Uterus (tissue), 4 donors: ENCODE measurements around the gene KCNAB2. TPM values are rescaled to one million over a fixed set of nuclear protein-coding genes. Genes with fewer than 3 reads are reported as not detected.
"Not testable (repeated sequence)": the region's sequence is repeated elsewhere in the genome, so short reads cannot be mapped to it uniquely, and the experiment has no call there.

ENCODE experiments used
- DNase-seq, 2 donors: peaks; one replicate each; pipeline ENCODE4 v3.0.0-alpha.2; 2019 to 2020
- H3K27ac ChIP-seq, 2 donors: fragments of 200-600 bp; sonication (generic); 1 replicate in 1 of 2; 2 replicates in 1 of 2; pipeline ENCODE4 v1.5.1; 2016 to 2018
- H3K27me3 ChIP-seq, 2 donors: fragments of 200-600 bp; sonication (generic); one replicate each; pipeline ENCODE4 v1.5.1; 2018 to 2019; ENCODE audit warnings: control low read depth in 1 of 2
- H3K36me3 ChIP-seq, 2 donors: fragments of 200-600 bp; sonication (generic); one replicate each; pipeline ENCODE4 v1.5.1; 2019; ENCODE audit warnings: control low read depth in 1 of 2
- H3K4me1 ChIP-seq, 2 donors: fragments of 200-600 bp; sonication (generic); one replicate each; pipeline ENCODE4 v1.5.1; 2018 to 2019; ENCODE audit warnings: control low read depth in 1 of 2
- H3K4me3 ChIP-seq, 2 donors: fragments of 200-600 bp; sonication (generic); 1 replicate in 1 of 2; 2 replicates in 1 of 2; pipeline ENCODE4 v1.5.1; 2018 to 2019; ENCODE audit warnings: mild to moderate bottlenecking in 1 of 2
- H3K9me3 ChIP-seq, 2 donors: fragments of 200-600 bp; sonication (generic); one replicate each; pipeline ENCODE4 v1.5.1; 2019; ENCODE audit warnings: control low read depth in 1 of 2
- POLR2A ChIP-seq, 2 donors: fragments of 450-650 bp; IDR thresholded peaks; one replicate each; pipeline ENCODE4 v1.6.1; 2016; ENCODE audit warnings: antibody characterized with exemption in 2 of 2, mild to moderate bottlenecking in 1 of 2, moderate library complexity in 1 of 2
- intact Hi-C: fragments of 100-400 bp; cut with DNase I; formaldehyde crosslinking; loops from one replicate; pipeline ENCODE4 v1.15.1; 2023; ENCODE audit warnings: low total_unique reads
- total RNA-seq, 4 donors: library from RNA; depleted of rRNA in 3 of 4; stranded (reverse); fragments of >200 nt in 3 of 4; gene quantifications; one replicate each; pipeline versions ENCODE4 v1.1.0 to v1.2.4, GENCODE V29; 2014 to 2023
- TF ChIP-seq, protein P1 (sequence below), 4 experiments: fragments of 200-600 bp in 2 of 4; fragments of 450-650 bp in 2 of 4; sonication (generic) in 2 of 4; IDR thresholded peaks; one replicate each; pipeline ENCODE4 v1.5.1; 2016 to 2019; ENCODE audit warnings: antibody characterized with exemption in 4 of 4, mild to moderate bottlenecking in 2 of 4, moderate library complexity in 1 of 4
- donor health status: DM: yes; HTN: yes; CAD: no.

KCNAB2 gene
- total RNA-seq, 4 donors from 2014 or later, result 1.5 to 21.2 (median 12.9) TPM

DNA sequence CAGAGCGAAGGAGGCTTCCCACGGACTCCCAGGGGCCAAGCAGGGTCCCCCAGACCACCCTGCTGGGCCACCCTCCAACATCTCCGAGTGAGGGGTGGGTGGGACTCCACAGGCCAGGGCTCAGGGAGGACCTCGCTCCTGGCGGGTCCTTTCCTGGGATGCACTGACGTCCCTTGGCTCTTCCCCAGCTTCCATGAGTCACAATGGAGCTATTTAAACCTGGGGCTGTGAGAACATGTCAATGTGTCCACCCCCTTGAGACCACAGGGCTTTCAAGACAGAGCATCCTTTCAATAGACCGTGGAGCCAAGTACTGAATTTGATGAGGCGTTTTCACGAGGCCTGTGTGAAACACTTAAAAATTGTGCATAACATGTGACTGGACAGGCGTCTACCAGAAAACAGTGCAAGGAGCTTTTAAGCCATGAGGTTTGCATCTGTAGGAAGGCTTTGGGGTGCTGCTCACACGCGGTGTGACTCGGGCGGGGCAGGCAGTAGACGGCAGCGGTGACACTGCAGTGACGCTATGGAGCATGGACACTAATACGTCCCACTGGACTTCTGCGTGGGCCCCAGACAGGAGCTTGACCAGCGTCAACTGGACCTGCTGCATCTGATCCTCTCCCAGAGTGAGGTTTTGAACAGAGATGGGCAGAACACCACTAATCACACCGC lies 29.4 kb upstream of the KCNAB2 start:
- DNase-seq, result no peak
- no peak overlapping the region for H3K27ac ChIP-seq
- intact Hi-C loops, result loop anchor here (10.0 kb wide), 1 partner anchor 1188 kb away; no protein-coding TSS in a partner anchor

DNA sequence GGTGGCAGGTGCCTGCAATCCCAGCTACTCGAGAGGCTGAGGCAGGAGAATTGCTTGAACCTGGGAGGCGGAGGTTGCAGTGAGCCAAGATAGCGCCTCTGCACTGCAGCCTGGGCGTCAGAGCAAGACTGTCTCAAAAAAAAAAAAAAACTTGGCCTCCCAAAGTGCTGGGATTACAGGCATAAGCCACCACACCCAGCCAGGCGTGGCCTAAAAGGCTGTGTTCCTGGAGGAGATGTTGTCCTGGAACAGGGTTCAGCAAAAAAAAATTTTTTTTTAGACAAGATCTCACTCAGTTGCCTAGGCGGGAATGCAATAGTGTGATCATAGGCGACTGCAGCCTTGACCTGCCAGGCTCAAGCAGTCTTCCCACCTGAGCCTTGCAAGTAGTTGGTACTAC lies 28.0 kb upstream of the KCNAB2 start:
- H3K4me3 ChIP-seq, H3K36me3 ChIP-seq, H3K27ac ChIP-seq, H3K9me3 ChIP-seq, DNase-seq, H3K27me3 ChIP-seq, H3K4me1 ChIP-seq: not testable (repeated sequence)
- intact Hi-C loops, result loop anchor here (10.0 kb wide), 1 partner anchor 1187 kb away; no protein-coding TSS in a partner anchor

More for the DNA sequence above, 29.4 kb upstream of the KCNAB2 start:
- Histone ChIP-seq H3K4me1 (no peaks in the 10 kb centered on the region), H3K9me3 (no peaks in the 10 kb centered on the region), H3K4me3 (no peak overlapping the region), H3K27me3 (no peaks in the 10 kb centered on the region), H3K36me3 (no peaks in the 10 kb centered on the region)
- no peak for TF ChIP-seq POLR2A (IDR thresholded peaks at IDR 0.05)
- TF ChIP-seq, protein P1, sequence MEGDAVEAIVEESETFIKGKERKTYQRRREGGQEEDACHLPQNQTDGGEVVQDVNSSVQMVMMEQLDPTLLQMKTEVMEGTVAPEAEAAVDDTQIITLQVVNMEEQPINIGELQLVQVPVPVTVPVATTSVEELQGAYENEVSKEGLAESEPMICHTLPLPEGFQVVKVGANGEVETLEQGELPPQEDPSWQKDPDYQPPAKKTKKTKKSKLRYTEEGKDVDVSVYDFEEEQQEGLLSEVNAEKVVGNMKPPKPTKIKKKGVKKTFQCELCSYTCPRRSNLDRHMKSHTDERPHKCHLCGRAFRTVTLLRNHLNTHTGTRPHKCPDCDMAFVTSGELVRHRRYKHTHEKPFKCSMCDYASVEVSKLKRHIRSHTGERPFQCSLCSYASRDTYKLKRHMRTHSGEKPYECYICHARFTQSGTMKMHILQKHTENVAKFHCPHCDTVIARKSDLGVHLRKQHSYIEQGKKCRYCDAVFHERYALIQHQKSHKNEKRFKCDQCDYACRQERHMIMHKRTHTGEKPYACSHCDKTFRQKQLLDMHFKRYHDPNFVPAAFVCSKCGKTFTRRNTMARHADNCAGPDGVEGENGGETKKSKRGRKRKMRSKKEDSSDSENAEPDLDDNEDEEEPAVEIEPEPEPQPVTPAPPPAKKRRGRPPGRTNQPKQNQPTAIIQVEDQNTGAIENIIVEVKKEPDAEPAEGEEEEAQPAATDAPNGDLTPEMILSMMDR (IDR thresholded peaks at IDR 0.05), result no peak

DNA sequence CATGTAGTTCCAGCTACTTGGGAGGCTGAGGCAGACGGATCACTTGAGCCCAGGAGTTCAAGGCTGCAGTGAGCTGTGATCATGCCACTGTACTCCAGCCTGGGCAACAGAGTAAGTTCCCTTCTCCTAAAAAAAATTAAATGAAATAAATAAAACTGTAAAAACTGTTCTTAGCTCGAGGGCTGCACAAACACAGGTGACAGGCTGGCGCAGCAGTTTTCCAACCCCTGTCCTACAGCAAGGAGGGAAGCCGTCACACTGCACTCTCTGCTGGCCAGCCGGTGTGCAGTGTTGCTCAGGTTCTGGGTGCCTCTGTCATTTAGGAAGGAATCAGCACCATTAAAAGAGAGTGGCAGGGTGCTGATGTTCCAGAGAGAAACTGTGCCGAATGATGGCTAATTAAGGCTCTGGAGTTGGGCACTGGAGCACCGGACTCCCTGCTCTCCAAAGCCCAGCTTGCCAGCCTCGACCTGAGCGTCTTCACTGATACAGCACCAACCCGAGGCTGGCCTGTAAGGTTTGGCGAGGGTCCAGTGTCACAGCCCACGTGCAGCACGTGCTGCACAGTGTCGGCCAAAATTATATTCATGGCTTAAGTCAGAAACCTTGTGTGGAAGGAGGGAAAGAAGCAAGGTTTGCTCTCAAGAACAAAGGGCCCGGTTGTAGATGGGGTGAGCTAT lies 26.4 kb upstream of the KCNAB2 start:
- DNase-seq, result no peak
- H3K27ac ChIP-seq, result no peak overlapping the region
- TF ChIP-seq, protein P1 (IDR thresholded peaks at IDR 0.05), result no peak
- H3K9me3 ChIP-seq, result no peaks in the 10 kb centered on the region
- intact Hi-C loops, result loop anchor here (10.0 kb wide), 1 partner anchor 1185 kb away; no protein-coding TSS in a partner anchor
- H3K36me3 ChIP-seq, result no peaks in the 10 kb centered on the region
- no peak overlapping the region for H3K4me3 ChIP-seq
- no peaks in the 10 kb centered on the region for H3K4me1 ChIP-seq
- no peaks in the 10 kb centered on the region for H3K27me3 ChIP-seq

DNA sequence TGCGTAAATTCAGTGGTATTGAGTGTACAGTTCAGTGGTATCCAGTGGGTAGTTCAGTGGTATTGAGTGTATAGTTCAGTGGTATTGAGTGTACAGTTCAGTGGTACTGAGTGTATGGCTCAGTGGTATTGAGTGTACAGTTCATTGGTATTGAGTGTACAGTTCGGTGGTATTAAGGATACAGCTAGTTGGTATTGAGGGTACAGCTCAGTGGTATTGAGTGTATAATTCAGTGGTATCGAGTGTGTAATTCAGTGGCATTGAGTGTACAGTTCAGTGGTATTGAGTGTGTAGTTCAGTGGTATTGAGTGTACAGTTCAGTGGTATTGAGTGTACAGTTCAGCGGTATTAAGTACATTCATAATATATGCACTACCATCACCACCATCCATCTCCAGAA lies 23.5 kb upstream of the KCNAB2 start:
- no peak for DNase-seq
- TF ChIP-seq POLR2A (IDR thresholded peaks at IDR 0.05), result no peak
- TF ChIP-seq, protein P1 (IDR thresholded peaks at IDR 0.05), result no peak
- no peaks in the 10 kb centered on the region for H3K36me3 ChIP-seq
- no peak overlapping the region for H3K27ac ChIP-seq
- no peaks in the 10 kb centered on the region for H3K27me3 ChIP-seq
- intact Hi-C loops, result no loop called here
- no peaks in the 10 kb centered on the region for H3K9me3 ChIP-seq
- H3K4me3 ChIP-seq, result no peak overlapping the region
- no peaks in the 10 kb centered on the region for H3K4me1 ChIP-seq

DNA sequence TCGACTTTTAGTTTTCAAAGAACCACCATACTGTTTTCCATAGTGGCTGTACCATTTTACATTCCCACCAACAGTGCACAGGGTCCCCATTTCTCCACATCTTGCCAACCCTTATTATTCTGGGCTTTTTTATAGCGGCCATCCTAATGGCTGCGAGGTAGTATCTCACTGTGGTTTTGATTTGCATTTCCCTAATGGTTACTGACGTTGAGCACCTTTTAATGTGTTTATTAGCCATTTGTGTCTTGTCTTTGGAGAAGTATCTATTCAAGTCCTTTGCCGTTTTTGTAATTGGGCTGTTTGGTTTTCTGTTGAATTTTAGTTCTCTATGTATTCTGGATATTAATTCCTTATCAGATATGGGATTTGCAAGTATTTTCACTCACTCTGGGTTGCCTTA lies 22.3 kb upstream of the KCNAB2 start:
- Histone ChIP-seq H3K36me3 (no peaks in the 10 kb centered on the region), H3K9me3 (no peaks in the 10 kb centered on the region), H3K27me3 (no peaks in the 10 kb centered on the region), H3K4me1 (no peaks in the 10 kb centered on the region), H3K27ac (no peak overlapping the region), H3K4me3 (no peak overlapping the region)
- no peak for DNase-seq
- no peak for TF ChIP-seq POLR2A (IDR thresholded peaks at IDR 0.05)
- TF ChIP-seq, protein P1 (IDR thresholded peaks at IDR 0.05), result no peak
- intact Hi-C loops, result no loop called here
